Measurements from ENCODE around the gene NET1.

NET1 gene

GRCh38 chr10:5482016-5482415 is 69.7 kb downstream of the NET1 start:
- WGBS, 2 donors (ENCODE audit: extremely low coverage in 2 of 2, insufficient read length in 2 of 2, insufficient replicate concordance in 1 of 2) = no CpG with 5 or more reads among the region's 9 CpGs
- peaks cover 0 to 2% of the 10 kb centered on the region in 2 donors for H3K9me3 ChIP-seq (replicated peaks in 1 of 2; ENCODE audit: control insufficient read depth in 2 of 2, insufficient read depth in 1 of 2, low read depth in 1 of 2, low read length in 2 of 2)
- H3K27me3 ChIP-seq (ENCODE audit: control insufficient read depth in 3 of 3, insufficient read depth in 3 of 3, low read depth in 1 of 3, low read length in 3 of 3) = peaks cover 0 to 22% (median 0%) of the 10 kb centered on the region in 3 experiments
- DNase-seq (ENCODE audit: low spot score) = no peak
- no peak overlapping the region for H2BK15ac ChIP-seq (ENCODE audit: low read length)
- H2AK5ac ChIP-seq (ENCODE audit: low read depth, low read length) = peak overlapping the region; percentile 59
- H3K4me3 ChIP-seq (ENCODE audit: low read length in 2 of 2) = no peak overlapping the region
- no peak overlapping the region for H2BK120ac ChIP-seq (ENCODE audit: low read depth, low read length)
- H3K9ac ChIP-seq (ENCODE audit: low read depth, low read length, poor library complexity) = no peak overlapping the region
- no peaks in the 10 kb centered on the region for H3K36me3 ChIP-seq (replicated peaks in 1 of 2; ENCODE audit: control insufficient read depth in 2 of 2, insufficient read depth in 2 of 2, low read length in 2 of 2)
- H3K14ac ChIP-seq (ENCODE audit: low read length) = no peak overlapping the region
- peaks cover 0 to 14% of the 10 kb centered on the region in 2 donors for H3K4me1 ChIP-seq (ENCODE audit: control insufficient read depth in 2 of 2, insufficient read depth in 1 of 2, low read depth in 1 of 2, low read length in 2 of 2)
- no peaks in the 10 kb centered on the region for H3K79me1 ChIP-seq (ENCODE audit: low read depth, low read length)
- H2BK12ac ChIP-seq (ENCODE audit: low read length) = no peak overlapping the region
- H3K18ac ChIP-seq (ENCODE audit: low read length) = peak overlapping the region; percentile 68
- H3K4me2 ChIP-seq (ENCODE audit: insufficient read depth, low read length, poor library complexity, severe bottlenecking) = no peak overlapping the region
- no peak overlapping the region for H2BK5ac ChIP-seq (ENCODE audit: low read length)
- H2AFZ ChIP-seq (ENCODE audit: low read length) = no peak overlapping the region
- H4K8ac ChIP-seq (ENCODE audit: low read depth, low read length) = no peak overlapping the region
- no peak overlapping the region for H3K27ac ChIP-seq (replicated peaks; ENCODE audit: low read length)
- H3K4ac ChIP-seq (ENCODE audit: low read length) = no peak overlapping the region
- no peak overlapping the region for H4K91ac ChIP-seq (ENCODE audit: low read depth, low read length, poor library complexity)
- H3K23ac ChIP-seq (ENCODE audit: low read depth, low read length, poor library complexity) = no peak overlapping the region

GRCh38 chr10:5484205-5484604 is 71.8 kb downstream of the NET1 start:
- Histone ChIP-seq H3K27me3 (ENCODE audit: control insufficient read depth in 3 of 3, insufficient read depth in 3 of 3, low read depth in 1 of 3, low read length in 3 of 3) (peaks cover 0 to 30% (median 0%) of the 10 kb centered on the region in 3 experiments), H3K18ac (ENCODE audit: low read length) (no peak overlapping the region), H3K36me3 (replicated peaks in 1 of 2; ENCODE audit: control insufficient read depth in 2 of 2, insufficient read depth in 2 of 2, low read length in 2 of 2) (no peaks in the 10 kb centered on the region), H3K4me3 (ENCODE audit: low read length in 2 of 2) (no peak overlapping the region), H2BK12ac (ENCODE audit: low read length) (no peak overlapping the region), H2BK5ac (ENCODE audit: low read length) (no peak overlapping the region), H2AK5ac (ENCODE audit: low read depth, low read length) (no peak overlapping the region), H3K4ac (ENCODE audit: low read length) (no peak overlapping the region), H3K23ac (ENCODE audit: low read depth, low read length, poor library complexity) (no peak overlapping the region), H3K79me1 (ENCODE audit: low read depth, low read length) (no peaks in the 10 kb centered on the region), H3K27ac (replicated peaks; ENCODE audit: low read length) (no peak overlapping the region), H4K91ac (ENCODE audit: low read depth, low read length, poor library complexity) (no peak overlapping the region), H3K9me3 (replicated peaks in 1 of 2; ENCODE audit: control insufficient read depth in 2 of 2, insufficient read depth in 1 of 2, low read depth in 1 of 2, low read length in 2 of 2) (peaks cover 0 to 2% of the 10 kb centered on the region in 2 donors), H3K4me1 (ENCODE audit: control insufficient read depth in 2 of 2, insufficient read depth in 1 of 2, low read depth in 1 of 2, low read length in 2 of 2) (peaks cover 0 to 10% of the 10 kb centered on the region in 2 donors), H2BK15ac (ENCODE audit: low read length) (no peak overlapping the region), H2BK120ac (ENCODE audit: low read depth, low read length) (no peak overlapping the region), H4K8ac (ENCODE audit: low read depth, low read length) (no peak overlapping the region), H3K4me2 (ENCODE audit: insufficient read depth, low read length, poor library complexity, severe bottlenecking) (no peak overlapping the region), H3K9ac (ENCODE audit: low read depth, low read length, poor library complexity) (no peak overlapping the region), H3K14ac (ENCODE audit: low read length) (no peak overlapping the region), H2AFZ (ENCODE audit: low read length) (no peak overlapping the region)
- DNase-seq (ENCODE audit: low spot score) = no peak
- no CpG with 5 or more reads among the region's 3 CpGs for WGBS, 2 donors (ENCODE audit: extremely low coverage in 2 of 2, insufficient read length in 2 of 2, insufficient replicate concordance in 1 of 2)

GRCh38 chr10:5485290-5485689 is 72.9 kb downstream of the NET1 start:
- no peak overlapping the region for H4K91ac ChIP-seq (ENCODE audit: low read depth, low read length, poor library complexity)
- no peak overlapping the region for H2AK5ac ChIP-seq (ENCODE audit: low read depth, low read length)
- no peak overlapping the region for H3K4me2 ChIP-seq (ENCODE audit: insufficient read depth, low read length, poor library complexity, severe bottlenecking)
- H3K9me3 ChIP-seq (replicated peaks in 1 of 2; ENCODE audit: control insufficient read depth in 2 of 2, insufficient read depth in 1 of 2, low read depth in 1 of 2, low read length in 2 of 2) = peaks cover 0 to 2% of the 10 kb centered on the region in 2 donors
- no peaks in the 10 kb centered on the region for H3K36me3 ChIP-seq (replicated peaks in 1 of 2; ENCODE audit: control insufficient read depth in 2 of 2, insufficient read depth in 2 of 2, low read length in 2 of 2)
- no peak overlapping the region for H3K27ac ChIP-seq (replicated peaks; ENCODE audit: low read length)
- H3K4me1 ChIP-seq (ENCODE audit: control insufficient read depth in 2 of 2, insufficient read depth in 1 of 2, low read depth in 1 of 2, low read length in 2 of 2) = peaks cover 0 to 8% of the 10 kb centered on the region in 2 donors
- H2BK120ac ChIP-seq (ENCODE audit: low read depth, low read length) = no peak overlapping the region
- no peak overlapping the region for H3K18ac ChIP-seq (ENCODE audit: low read length)
- no peaks in the 10 kb centered on the region for H3K79me1 ChIP-seq (ENCODE audit: low read depth, low read length)
- H3K14ac ChIP-seq (ENCODE audit: low read length) = no peak overlapping the region
- no peak overlapping the region for H3K23ac ChIP-seq (ENCODE audit: low read depth, low read length, poor library complexity)
- H3K27me3 ChIP-seq (ENCODE audit: control insufficient read depth in 3 of 3, insufficient read depth in 3 of 3, low read depth in 1 of 3, low read length in 3 of 3) = peaks cover 0 to 39% (median 0%) of the 10 kb centered on the region in 3 experiments
- no peak overlapping the region for H2AFZ ChIP-seq (ENCODE audit: low read length)
- H2BK15ac ChIP-seq (ENCODE audit: low read length) = no peak overlapping the region
- H4K8ac ChIP-seq (ENCODE audit: low read depth, low read length) = no peak overlapping the region
- no CpG with 5 or more reads among the region's 14 CpGs for WGBS, 2 donors (ENCODE audit: extremely low coverage in 2 of 2, insufficient read length in 2 of 2, insufficient replicate concordance in 1 of 2)
- no peak overlapping the region for H2BK12ac ChIP-seq (ENCODE audit: low read length)
- no peak overlapping the region for H3K4ac ChIP-seq (ENCODE audit: low read length)
- no peak overlapping the region for H3K4me3 ChIP-seq (ENCODE audit: low read length in 2 of 2)
- no peak for DNase-seq (ENCODE audit: low spot score)
- no peak overlapping the region for H3K9ac ChIP-seq (ENCODE audit: low read depth, low read length, poor library complexity)
- H2BK5ac ChIP-seq (ENCODE audit: low read length) = no peak overlapping the region

GRCh38 chr10:5485948-5486852 is 73.8 kb downstream of the NET1 start:
- H2BK120ac ChIP-seq (ENCODE audit: low read depth, low read length) = no peak overlapping the region

More at GRCh38 chr10:5485948-5486852, 73.8 kb downstream of the NET1 start:
- H3K9ac ChIP-seq (ENCODE audit: low read depth, low read length, poor library complexity) = no peak overlapping the region
- peak overlapping the region; percentile 48 for H4K8ac ChIP-seq (ENCODE audit: low read depth, low read length)
- H3K18ac ChIP-seq (ENCODE audit: low read length) = peak overlapping the region; percentile 82
- peak overlapping the region; percentile 12 for H2BK12ac ChIP-seq (ENCODE audit: low read length)
- no peak overlapping the region for H4K91ac ChIP-seq (ENCODE audit: low read depth, low read length, poor library complexity)
- peak overlapping the region; percentile 29 for H2AFZ ChIP-seq (ENCODE audit: low read length)
- DNase-seq (ENCODE audit: low spot score) = no peak
- peak overlapping the region; percentile 77 for H2BK15ac ChIP-seq (ENCODE audit: low read length)
- no peak overlapping the region for H3K4me2 ChIP-seq (ENCODE audit: insufficient read depth, low read length, poor library complexity, severe bottlenecking)
- no peak overlapping the region for H3K4me3 ChIP-seq (ENCODE audit: low read length in 2 of 2)
- peak overlapping the region; percentile 66 for H3K14ac ChIP-seq (ENCODE audit: low read length)
- H2AK5ac ChIP-seq (ENCODE audit: low read depth, low read length) = peak overlapping the region; percentile 78
- H3K27ac ChIP-seq (replicated peaks; ENCODE audit: low read length) = no peak overlapping the region
- H2BK5ac ChIP-seq (ENCODE audit: low read length) = no peak overlapping the region
- H3K23ac ChIP-seq (ENCODE audit: low read depth, low read length, poor library complexity) = peak overlapping the region; percentile 90
- H3K4me1 ChIP-seq (ENCODE audit: control insufficient read depth in 2 of 2, insufficient read depth in 1 of 2, low read depth in 1 of 2, low read length in 2 of 2) = peaks cover 0 to 8% of the 10 kb centered on the region in 2 donors
- no peak overlapping the region for H3K4ac ChIP-seq (ENCODE audit: low read length)
- H3K79me1 ChIP-seq (ENCODE audit: low read depth, low read length) = no peaks in the 10 kb centered on the region
- H3K9me3 ChIP-seq (replicated peaks in 1 of 2; ENCODE audit: control insufficient read depth in 2 of 2, insufficient read depth in 1 of 2, low read depth in 1 of 2, low read length in 2 of 2) = peaks cover 0 to 2% of the 10 kb centered on the region in 2 donors
- H3K36me3 ChIP-seq (replicated peaks in 1 of 2; ENCODE audit: control insufficient read depth in 2 of 2, insufficient read depth in 2 of 2, low read length in 2 of 2) = no peaks in the 10 kb centered on the region
- H3K27me3 ChIP-seq (ENCODE audit: control insufficient read depth in 3 of 3, insufficient read depth in 3 of 3, low read depth in 1 of 3, low read length in 3 of 3) = peaks cover 0 to 46% (median 0%) of the 10 kb centered on the region in 3 experiments
- no CpG with 5 or more reads among the region's 13 CpGs for WGBS, 2 donors (ENCODE audit: extremely low coverage in 2 of 2, insufficient read length in 2 of 2, insufficient replicate concordance in 1 of 2)

Measured in neuronal stem cell (in vitro differentiated cells).